Midbrain (tissue), 1 donor: Measurements from ENCODE around the gene NDUFV3.
"Not testable (repeated sequence)": the region's sequence is repeated elsewhere in the genome, so short reads cannot be mapped to it uniquely, and the experiment has no call there.

Experiments used
- DNase-seq: peaks from one replicate; lab custom pipeline; 2025; lab: John Stamatoyannopoulos, UW

NDUFV3 gene

DNA sequence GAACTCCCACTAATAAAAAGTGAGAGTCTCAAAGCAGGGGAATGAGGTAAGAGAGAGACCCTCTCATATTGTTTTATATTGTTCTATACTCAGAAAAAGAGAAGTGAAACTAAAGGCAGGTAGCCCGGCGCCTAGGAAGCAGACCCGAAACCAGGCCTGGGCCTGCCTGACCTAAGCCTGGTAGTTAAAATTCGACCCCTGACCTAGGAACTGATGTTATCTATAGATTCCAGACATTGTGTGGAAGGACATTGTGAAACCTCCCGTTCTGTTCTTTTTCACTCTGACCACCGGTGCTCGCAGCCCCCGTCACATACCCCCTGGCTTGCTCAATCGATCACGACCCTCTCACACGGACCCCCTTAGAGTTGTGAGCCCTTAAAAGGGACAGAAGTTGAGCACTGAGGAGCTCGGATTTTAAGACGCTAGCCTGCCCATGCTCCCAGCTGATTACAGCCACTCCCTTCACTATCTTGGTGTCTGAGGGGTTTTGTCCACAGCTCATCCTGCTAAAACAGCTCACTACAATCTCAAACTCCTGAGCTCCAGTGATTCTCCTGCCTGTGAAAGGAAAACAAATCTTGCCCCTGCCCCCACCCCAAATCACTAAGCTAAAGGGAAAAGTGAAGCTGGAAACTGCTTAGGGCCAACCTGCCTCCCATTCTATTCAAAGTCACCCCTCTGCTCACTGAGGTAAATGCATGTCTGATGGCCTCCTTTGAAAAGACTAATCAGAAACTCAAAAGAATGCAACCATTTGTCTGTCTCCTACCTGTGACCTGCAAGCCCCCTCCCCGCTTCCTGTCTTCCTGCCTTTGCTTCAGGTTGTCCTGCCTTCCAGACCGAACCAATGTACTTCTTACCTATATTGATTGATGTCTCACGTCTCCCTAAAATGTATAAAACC lies 44.2 kb downstream of the NDUFV3 start:
- not testable (repeated sequence) for DNase-seq

DNA sequence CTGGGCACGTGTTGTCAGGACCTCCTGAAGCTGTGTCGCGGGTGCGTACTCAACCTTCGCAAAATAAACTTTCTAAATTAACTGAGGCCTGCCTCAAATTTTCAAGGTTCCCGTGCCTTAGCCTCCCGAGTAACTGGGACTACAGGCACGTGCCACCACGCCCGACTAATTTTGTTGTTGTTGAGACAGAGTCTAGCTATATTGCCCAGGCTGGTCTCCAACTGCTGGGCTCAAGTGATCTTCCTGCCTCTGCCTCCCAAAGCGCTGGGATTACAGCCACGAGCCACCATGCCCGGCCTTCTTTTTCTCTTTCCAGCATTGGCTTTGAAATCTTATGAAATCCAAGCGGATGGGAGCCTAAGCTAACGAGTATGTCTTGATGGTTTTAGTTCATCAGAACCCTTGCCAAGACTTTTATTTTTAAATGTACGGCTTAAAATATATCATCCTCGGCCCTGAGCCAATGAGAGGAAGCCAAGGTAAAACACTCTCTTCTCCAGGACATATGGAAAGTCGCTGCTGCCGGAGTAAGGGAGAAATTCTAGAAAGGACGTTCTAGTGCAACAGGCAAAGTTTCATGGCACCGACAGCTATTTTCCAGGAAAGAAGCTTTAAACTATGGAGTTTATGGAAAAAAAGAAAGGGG lies 45.0 kb downstream of the NDUFV3 start:
- no peak for DNase-seq

DNA sequence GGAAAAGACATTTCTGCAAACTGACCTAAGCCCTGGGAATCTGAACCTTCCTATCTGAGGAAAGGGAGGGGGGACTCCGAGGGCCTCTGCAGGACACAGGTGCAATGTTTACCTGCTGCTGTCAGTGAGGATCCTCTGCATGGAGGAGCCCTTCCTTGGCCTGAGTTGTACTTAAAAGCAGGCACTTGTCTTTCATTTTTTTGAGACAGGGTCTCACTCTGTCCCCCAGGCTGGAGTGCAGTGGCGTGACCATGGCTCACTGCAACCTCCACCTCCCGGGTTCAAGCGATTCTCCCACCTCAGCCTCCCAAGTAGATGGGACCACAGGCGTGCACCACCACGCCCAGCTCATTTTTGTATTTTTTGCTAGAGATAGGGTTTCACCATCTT lies 45.5 kb downstream of the NDUFV3 start:
- not testable (repeated sequence) for DNase-seq

DNA sequence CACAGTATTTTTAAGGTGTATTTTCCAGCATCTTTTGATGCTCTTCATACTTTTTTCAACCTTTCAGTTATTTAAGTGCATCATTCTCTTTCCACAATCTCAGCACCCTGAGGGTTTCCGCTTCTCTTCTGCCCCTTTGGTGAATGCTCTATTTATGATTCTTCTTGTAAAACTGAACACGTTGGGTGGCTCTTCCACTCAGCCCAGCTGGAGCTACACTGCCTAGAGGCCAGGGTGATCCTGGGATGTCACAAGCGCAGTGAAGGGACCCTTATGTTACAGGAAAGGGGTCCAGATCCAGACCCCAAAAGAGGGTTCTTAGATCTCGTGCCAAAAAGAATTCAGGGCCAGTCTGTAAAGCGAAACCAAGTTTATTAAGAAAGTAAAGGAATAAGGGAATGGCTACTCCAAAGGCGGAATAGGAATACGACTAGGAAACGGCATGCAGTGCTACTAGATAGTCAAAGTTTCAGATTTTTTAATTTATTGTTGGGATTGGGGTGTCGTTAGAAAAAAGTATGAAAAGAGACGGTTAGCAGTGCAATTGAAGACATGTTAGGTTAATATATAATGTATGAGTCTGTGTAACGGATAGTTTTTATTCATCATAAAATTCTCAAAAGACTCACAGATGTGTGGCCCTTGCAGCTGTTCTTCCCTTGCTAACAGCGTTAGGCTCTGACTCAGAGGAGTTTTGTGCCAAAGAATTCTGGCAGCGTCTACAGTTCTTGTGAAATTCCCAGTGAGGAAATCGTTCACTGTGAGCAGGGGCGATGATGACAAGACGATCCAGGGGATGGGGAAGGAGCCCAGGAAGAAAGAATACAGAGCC lies 46.7 kb downstream of the NDUFV3 start:
- peak; percentile 66 for DNase-seq

DNA sequence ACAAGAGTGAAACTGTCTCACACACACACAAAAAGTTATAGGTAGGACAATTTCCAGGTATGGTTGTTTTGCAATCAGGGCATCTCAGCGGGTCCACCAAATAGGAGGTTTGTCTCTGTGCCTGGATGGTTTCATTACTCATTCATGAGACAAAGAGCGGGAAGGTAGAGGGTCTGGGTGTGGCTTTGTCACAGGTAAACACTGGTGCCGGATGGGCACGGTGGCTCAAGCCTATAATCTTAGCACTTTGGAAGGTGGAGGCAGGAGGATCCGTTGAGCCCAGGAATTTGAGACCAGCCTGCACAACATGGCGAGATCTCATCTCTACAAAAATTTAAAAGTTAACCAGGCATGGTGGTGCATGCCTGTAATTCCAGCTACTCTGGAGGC lies 48.6 kb downstream of the NDUFV3 start:
- no peak for DNase-seq

DNA sequence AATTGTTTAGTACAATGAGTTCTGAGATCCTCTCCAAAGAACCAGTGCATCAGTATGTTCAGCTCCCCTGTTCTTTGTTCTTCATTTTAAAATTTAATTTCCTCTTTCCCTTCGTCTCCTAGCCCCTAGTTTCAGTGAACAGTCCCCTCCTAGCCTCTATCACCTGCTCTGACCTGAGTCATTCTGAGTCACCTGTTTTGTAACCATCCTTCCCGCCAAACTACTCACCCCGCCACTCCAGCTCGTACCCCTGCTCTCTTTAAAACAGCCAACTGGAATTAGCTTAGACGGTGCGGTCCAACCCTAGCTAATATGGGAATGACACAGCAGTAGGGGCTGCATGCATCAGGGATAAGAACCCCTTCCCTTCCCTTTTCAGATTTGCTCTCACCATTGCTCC lies 49.1 kb downstream of the NDUFV3 start:
- no peak for DNase-seq

DNA sequence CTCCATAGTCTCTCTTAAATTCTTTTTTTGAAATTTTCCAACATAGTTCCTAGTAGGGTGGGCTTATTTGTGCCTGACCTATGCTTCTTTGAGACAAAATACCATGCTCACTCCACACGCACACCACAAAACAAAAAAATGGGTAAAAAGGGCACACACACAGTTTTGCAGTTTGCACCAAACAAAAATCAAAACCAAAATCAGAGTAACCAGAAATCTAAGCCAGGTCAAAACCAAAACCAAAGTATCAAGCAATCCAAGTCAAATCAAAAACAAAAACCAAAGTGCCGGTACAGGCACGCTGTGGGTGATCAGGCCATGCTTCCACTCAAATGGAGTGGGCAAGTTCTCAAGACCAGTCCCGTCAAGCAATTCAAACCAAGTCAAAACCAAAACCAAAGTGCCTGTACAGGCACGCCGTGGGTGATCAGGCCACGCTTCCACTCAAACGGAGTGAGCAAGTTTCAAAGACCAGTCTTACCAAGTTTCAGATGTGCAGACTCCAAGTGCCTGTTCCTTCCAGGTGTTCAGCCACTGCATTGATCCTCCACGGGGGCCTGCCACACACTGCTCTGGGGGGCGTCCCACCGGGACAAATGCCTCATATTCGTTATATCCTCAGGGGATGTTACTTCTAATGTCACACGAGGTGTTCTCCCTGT lies 56.1 kb downstream of the NDUFV3 start:
- DNase-seq = not testable (repeated sequence)

DNA sequence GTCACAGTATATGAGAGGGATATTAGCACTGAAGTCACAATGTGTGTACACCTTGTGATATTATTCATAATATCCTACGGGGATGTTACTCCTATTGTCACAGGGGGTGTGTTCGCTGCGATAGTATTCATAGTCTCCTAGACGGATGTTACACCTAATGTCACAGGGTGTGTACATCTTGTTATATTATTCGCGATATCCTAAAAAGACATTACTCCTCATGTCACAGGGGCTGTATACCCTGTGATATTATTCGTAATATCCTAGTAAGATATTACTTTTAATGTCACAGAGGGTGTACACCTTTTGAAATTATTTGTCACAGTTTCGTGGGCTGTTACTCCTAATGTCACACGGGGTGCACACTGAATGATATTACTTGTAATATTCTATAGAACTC lies 58.1 kb downstream of the NDUFV3 start:
- not testable (repeated sequence) for DNase-seq

DNA sequence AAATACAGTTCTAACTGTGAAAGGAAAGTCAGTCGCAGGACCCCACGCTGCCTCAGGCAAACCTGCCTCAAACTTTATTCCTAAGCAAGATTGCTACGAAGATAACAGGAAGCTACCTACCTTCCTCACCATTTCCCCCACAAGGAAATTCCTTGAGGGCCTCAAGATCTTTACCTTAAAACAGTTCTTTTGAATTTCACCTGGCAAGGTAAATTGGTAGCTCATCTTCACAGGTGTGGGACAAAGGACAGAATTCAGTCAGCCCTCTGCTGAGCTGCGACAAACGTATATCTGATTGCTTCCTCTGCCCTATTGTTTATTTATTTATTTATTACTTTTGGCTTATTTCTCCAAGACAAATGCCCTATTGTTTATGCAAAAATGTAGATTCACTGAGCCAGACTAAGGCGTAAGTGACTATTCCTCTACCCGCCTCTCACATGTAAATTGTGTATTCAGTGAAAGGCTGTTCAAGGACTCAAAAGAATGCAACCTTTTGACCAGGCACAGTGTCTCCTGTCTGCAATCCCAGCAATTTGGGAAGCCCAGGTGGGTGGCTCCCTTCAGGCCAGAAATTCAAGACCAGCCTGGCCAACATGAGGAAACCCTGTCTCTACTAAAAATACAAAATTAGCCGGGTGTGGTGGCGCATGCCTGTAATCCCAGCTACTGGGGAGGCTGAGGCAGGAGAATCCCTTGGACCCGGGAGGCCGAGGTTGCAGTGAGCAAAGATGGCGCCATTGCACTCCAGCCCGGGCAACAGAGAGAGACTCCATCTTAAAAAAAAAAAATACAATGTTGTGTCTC lies 63.9 kb downstream of the NDUFV3 start:
- DNase-seq = no peak

DNA sequence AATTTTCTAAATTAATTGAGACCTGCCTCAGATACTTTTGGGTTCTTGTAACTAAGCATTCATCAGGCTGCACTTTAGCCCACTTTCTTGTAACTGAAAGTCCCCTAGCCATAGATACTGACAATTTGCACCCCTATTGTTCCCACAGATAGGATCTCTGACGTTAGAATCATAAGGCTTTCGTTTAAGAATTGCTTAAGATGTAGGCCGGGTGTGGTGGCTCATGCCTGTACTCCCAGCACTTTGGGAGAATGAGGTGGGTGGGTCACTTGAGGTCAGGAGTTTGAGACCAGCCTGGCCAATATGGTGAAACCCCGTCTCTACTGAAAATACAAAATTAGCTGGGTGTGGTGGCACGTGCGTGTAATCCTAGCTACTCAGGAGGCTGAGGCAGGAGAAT lies 65.0 kb downstream of the NDUFV3 start:
- DNase-seq = not testable (repeated sequence)

DNA sequence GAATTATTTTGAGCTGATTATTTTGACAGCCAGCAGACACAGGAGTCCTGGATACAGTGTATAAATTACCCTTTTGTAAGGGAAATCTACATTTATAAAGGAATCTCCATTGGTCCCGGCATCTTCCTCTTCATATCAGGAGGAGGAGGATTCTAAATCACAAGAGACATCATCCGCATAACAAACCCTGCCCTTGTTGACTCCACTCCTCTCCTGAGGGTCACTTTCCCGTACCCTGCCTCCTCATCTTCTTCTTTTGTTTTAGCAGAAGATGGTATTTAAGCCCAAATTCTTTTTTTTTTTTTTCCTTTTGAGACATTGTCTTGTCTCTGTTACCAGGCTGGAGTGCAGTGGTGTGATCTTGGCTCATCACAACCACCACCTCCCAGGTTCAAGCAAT lies 66.6 kb downstream of the NDUFV3 start:
- no peak for DNase-seq

DNA sequence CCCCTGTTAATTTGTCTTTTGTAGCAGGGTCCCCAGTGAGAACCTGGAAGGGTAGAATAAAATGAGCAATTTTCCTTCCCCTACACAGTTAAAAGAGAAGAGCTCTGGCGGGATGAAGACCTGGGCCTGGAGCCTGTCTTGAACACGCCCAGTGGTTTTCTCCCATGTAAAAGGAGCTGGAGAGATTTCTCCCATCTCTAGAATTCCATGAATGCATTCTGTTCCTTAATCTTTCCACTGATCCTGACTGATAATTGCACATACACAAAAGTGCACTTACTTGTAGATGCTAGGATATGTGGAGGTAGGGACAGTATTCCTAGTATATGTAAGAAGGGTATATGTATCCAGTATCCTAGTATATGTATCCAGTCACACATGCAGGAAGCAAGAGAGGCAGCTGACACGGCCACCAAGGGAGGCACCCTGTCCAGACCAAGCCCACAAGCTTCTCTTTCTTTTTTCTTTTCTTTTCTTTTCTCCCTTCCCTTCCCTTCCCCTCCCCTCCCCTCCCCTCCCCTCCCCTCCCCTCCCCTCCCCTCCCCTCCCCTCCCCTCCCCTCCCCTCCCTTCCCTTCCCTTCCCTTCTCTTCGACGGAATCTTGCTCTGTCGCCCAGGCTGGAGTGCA lies 69.4 kb downstream of the NDUFV3 start:
- DNase-seq = no peak
